Hematopoietic multipotent progenitor cell treated with erythropoietin and hydrocortisone succinate and interleukin-3 and kit ligand, for 15 days (in vitro differentiated cells): Measurements from ENCODE around the gene PAK4.

ENCODE experiments used
- DNase-seq: peaks from one replicate; pipeline ENCODE4 v3.0.0-alpha.2; 2015; ENCODE audit warnings: low spot score

PAK4 gene

DNA sequence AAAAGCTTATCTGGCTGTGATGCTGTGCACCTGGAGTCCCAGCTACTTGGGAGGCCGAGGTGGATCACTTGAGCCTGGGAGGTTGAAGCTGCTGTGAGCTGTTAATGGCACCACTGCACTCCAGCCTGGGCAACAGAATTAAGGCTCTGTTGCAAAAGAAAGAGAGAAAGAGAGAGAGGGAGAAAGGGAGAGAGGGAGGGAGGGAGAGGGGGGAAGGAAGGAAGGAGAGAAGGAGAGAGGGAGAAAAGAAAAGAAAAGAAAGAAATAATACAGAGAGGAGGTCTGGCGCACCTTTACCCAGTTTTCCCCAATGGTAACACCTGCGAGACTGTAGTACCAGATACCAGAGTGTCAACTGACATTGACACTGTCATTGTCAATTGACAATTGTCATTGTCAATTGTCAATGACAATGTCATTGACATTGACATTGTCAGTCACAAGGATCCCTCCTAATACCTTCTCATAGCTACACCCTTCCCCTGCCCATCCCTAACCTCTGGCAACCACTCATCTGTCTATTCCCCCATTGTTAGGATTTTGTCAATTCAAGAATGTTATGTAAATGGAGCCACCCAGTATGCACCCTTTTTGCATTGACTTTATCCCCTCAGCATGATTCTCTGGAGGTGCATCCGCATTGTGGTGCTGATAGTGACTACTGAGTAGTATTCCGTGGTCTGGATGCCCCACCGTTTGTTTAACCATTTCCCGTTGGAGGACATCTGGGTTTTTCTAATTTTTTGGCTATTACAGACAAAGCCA, 21.3 kb downstream of the PAK4 start:
- no peak for DNase-seq

DNA sequence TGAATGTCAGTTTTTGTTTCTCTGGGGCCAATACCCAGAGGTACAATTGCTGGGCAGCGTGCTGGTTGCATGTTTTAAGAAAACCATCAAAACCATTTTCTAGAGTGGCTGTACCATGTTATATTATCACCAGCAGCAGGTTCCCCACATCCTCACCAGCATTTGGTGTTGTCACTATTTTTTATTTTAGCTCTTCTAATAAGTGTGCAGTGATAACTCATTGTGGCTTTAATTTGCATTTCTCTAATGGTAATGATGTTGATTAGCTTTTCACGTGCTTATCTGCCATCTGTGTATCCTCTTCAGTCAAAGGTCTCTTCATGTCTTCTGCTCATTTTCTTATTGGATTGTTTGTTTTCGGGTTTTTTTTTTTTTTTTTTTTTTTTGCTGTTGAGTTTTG, 21.9 kb downstream of the PAK4 start:
- DNase-seq = no peak

DNA sequence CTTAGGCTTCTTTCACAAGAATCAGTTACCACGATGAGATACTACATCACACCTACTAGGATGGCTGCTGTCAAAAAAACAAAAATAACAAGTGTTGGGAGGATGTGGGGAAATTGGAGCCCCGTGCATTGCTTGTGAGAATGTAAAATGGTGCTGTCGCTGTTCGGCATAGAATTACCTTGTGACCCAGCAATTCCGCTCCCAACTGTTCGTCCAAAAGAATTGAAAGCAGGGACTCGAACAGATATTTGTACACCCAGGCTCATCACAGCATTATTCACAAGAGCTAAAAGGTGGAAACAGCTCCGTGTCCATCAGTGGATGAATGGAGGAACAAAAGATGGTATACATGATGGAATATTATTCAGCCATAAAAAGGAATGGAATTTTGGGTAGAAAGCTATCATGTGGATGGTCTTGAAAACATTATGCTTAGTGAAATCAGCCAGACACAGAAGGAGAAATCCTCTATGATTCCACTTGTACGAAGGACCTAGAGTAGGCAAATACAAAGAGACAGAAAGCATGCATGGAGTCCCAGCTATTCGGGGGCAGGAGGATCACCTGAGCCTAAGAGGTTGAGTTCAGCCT, 23.4 kb downstream of the PAK4 start:
- DNase-seq = no peak

GRCh38 chr19:39150235-39150634, 24.6 kb downstream of the PAK4 start:
- no peak for DNase-seq

DNA sequence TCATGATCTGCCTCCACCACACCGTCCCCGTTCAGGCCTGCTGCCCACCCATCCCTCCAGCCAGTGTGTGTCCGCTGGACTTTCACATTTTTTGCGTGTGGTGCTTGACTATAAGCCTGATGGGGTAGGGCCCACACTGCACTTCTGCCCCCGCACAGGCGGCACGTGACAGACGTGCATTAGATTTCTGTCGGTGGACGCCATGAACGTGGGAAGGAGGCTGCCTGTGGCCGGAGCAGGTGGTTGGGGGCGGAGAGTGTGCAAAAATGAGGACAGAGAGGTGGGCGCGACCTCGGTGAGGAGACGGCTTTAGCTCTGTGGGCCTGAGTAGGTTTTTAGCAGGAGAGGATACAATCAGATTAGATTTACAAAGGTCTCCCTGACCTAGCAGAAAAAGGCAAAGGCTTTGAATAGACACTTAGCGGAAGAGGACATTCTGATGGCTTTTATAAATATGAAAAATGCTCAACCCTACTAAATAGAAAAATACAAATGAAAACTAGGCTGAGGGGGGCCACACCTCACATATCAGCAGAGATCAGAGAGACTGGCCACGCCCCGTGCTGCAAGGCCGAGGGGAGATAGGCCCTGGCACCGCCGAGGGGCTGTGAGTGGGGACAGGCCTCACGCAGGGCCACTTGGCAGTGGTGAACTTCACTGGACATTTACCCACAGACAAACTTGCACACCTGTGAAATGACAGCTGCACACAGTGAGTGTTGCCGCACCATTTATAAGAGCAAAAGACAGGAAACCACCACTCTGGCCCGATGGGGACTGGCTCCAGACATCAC, 25.4 kb downstream of the PAK4 start:
- DNase-seq = peak; percentile 32

DNA sequence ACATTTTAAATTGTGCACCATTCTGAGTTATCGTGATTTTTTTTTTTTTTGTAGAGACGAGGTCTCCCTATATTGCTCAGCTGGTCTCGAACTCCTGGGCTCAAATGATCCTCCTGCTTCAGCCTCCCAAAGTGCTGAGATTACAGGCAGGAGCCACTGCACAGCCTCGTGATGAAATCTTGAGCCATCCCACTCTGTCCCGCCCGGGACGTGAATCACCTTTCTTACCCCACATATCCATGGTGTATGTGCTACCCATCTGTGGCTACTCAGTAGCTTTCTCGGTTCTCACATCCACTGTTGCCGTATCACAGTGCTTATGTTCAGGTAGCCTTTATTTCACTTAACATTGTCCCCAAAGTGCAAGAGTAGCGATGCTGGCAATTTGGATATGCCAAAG, 26.5 kb downstream of the PAK4 start:
- DNase-seq = no peak

DNA sequence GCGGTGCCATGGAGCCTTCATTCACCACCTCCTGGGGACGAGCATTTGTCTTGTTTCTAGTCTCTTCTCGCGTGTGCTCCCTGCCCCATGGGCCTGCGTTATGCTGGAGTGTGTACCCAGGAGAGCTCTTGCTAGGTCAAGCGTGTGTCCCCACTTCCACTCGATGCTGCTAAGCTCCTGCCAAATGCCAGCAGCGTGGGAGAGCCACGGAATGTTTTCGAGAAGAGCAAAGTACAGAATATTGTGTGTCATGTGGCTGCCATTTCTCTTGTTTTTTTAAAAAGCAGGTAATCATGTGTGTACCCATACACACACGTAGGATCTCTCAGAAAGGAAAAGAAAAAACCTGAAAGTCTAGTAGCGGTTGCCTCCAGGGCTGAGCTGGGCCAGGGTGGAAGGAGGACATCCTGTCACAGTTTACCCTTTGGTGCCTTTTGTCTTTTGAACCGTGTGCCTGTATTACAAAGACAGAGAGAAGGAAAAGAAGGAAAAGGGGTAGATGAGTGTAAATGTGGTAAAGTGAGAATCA, 28.6 kb downstream of the PAK4 start:
- DNase-seq = no peak

- DNase-seq = no peak
These were observed 29.1 kb downstream of the PAK4 start for GRCh38 chr19:39154629-39155100.

- no peak for DNase-seq
These were observed 29.6 kb downstream of the PAK4 start for GRCh38 chr19:39155114-39155700.

- no peak for DNase-seq
These were observed 30.2 kb downstream of the PAK4 start for GRCh38 chr19:39155741-39156140.

DNA sequence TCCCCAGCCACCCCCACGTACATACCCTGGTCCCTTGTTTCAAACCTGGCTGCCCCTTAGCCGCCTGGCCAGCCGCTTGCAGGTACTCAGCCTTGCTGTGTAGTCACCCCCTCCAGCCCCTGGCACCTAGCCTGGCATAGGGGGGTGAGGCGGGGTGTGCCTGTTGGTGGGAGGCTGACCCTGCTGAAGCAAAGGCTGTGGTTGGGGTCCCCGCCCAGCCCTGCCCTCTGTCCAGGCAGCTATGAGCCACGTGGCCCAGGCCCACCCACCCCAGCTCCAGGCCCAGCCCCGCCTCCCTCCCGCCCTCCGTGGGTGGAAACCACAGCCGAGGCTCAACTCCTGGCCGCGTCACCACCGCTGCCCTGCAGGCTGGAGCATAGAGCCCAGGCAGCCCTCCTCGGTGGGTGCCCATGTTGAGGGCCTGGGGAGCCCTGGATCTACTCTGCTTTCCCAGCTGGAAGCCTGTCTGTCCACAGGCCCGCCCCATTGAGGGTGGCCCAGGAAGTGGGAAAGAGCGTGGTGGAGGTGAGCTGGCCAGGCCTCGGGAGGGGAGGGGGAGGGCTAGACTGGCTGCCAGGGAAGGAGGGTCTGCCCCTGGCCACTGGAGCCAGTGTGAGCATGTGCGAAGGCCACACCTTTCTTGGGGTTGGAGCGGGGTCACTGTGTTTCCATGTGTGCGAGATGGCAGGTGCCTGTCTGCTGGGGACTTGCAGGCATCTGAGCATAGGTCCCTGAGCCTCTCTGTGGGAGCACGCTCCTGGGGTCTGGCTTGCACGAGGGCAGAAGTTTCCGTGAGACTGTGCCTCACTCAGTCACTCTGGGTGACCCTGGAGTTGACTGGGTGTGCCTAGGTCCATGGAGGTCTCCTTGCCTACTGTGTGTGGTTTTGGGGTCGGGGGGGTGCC, 31.0 kb downstream of the PAK4 start:
- DNase-seq = no peak

DNA sequence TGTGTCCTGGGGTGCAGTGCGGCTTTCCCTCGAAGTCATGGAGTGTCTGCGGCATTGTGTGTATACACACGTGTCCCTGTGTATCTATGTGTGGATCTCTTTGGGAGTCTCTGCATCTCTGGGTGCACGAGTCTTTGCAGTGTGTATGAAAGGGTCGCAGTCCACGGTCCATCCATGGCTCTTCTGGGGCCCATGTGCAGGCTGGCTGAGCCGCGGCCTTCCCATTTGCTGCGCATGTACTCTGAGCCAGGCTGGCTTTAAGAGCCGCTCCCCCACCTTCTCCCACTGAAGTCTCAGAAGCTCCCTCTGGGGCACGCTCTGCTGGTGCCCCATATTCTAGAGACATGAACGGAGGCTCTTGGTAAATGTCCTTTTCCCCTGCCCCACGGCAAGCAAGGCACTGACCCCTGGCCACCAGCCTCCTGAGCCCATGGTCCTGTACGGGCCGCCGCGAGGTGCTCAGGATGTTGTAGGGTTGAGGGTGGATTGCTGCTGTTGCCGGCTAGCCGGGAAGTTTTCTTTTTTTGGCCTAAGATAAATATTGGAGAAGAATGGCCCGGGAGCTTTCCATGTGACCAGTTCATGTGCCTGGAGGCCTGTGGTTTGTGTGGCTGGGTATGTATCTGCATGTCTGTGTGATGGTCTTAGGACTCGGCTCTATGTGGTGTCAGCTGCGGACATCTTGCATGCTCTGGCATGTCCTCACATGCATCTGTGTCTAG, 31.9 kb downstream of the PAK4 start:
- DNase-seq = no peak

GRCh38 chr19:39157997-39158389, 32.4 kb downstream of the PAK4 start:
- DNase-seq = no peak

DNA sequence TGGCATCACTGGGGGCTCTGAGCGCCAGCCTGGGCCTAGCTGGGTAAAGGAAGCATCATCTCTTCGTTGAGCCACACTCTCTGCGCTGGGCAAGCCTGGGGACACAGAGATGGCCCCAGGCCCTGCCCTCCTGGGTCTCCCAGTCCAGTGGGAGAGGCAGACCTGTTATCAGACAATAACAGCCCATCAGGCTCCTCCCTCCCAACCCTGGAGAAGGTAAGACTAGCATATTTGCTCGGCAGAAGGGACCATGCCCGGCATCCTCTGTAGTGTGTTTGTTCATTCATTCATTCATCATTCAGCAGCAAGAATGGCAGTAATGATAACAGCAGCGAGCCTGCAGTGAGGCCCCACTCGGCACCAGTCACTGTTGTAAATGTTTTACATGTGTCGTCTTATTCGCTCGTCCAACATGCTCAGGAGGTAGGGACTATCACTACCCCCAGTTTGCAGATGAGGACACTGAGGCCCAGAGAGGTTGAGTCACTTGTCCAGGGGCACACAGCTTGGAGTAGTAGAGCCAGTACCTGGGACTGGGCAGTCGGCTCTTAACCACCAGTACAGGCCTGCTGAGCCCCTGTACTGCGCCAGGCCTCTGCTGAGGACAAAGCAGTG, 33.2 kb downstream of the PAK4 start:
- no peak for DNase-seq

- no peak for DNase-seq
These were observed 34.9 kb downstream of the PAK4 start for GRCh38 chr19:39160523-39160861.

DNA sequence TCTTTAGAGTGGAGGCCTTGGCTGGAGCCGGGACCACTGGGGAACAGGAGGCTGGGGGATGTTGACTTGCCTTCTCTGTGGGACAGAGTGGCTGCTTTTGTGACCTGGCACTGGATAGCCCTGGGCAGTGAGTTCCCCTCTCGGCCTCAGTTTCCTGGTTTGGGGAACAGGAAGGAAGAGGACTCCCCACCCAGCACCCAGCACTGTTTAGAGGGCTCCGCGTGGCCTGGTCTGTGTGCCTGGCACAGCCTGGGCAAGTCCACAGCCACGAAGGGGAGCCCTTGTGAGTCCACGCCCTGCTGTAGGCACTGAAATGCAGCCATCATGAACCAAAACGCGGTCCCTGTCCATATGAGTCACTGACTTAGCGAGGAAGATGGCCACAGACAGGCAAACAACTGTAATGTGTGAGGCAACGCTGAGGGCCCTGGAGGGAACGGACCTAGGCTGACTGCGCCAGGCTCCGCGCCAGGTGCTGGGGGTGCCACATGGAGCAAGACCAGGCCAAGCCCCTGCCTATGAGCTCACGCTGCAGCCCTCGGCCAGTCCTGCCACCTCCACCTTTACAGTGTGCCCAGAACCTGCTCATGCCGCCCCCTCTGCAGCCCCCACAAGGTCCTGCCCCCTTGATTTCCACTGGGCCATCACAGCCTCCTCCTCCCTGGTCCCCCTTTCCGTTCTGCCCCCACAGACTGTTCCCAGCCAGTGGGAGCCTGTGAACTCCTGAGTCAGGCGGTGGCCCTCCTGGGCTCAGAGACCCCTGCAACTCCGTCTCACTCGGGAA, 35.5 kb downstream of the PAK4 start:
- no peak for DNase-seq

DNA sequence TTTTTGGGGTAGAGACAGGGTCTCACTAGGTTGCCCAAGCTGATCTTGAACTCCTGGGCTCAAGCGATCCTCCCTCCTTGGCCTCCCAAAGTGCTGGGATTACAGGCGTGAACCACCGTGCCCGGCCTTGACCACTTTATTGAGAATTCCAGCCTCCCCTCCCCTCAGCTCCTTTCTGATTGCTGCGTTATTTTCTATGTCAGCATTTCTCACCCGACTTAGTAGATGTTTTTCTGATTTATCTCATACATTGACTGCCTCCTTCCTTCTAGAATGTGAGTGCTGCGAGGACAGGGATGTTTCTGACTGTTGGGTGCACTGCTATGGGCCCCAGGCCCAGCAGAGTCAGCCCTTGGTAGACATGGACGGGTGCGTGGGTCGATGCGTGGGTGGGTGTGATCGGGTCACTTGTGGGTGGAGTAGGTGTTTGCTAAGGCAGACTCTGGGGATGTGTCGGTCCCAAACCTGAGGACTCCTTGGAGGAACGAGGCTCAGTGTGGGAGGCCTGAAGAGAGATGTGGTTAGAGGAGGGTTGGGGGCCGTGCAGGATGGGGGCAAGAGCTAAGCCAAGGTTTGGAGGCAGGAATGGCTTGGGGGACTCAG, 37.0 kb downstream of the PAK4 start:
- no peak for DNase-seq

- DNase-seq = no peak
These were observed 38.0 kb downstream of the PAK4 start for GRCh38 chr19:39163621-39164020.

DNA sequence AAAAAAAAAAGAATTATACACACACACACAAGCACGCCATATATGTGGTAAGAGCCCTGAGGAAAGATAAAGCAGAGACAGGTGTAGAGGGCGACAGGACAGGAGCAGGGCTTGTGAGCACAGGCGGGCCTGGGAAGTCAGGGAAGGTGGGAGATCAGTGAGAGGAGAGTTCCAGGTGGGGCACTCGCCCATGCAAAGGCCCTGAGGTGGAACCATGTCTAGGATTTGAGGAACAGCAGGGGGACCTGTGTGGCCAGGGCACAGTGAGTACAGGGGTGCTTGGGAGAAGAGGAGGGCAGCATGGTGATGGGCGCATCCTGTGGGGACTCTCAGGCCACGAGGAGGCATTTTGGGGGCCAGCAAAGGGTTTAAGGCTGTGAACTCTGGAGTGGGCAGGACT, 38.7 kb downstream of the PAK4 start:
- no peak for DNase-seq
